ENCODE results near the gene U2AF2.

GRCh38 chr19:55647732-55648584 lies 6.9 kb upstream of the U2AF2 start, which contains the start of gene CCDC106:
- TF ChIP-seq CTCF (IDR thresholded peaks at IDR 0.05): no peak
- TF ChIP-seq POLR2A (IDR thresholded peaks at IDR 0.05): no peak

All from heart left ventricle (tissue), 13 donors.